Stimulated activated CD4-positive, alpha-beta T cell treated with anti-CD3 and anti-CD28 coated beads, TNF-alpha, amount 100 ng/mL, for 4 hours (primary cell): ENCODE results near the gene C1orf105.
"Not testable (repeated sequence)": the region's sequence is repeated elsewhere in the genome, so short reads cannot be mapped to it uniquely, and the experiment has no call there.

Experiments used
- DNase-seq, 3 experiments: peaks; one replicate each; pipeline ENCODE4 v3.0.0-alpha.2; 2020; ENCODE audit warnings: low read depth in 3 of 3

C1orf105 gene

GRCh38 chr1:172487550-172487949, 67.1 kb downstream of the C1orf105 start:
- DNase-seq, result no peak

- DNase-seq, result no peak
Measured at GRCh38 chr1:172488393-172488792, 67.9 kb downstream of the C1orf105 start.

- no peak for DNase-seq
Measured at GRCh38 chr1:172489847-172490246, 69.4 kb downstream of the C1orf105 start.

- DNase-seq, result no peak
Measured at GRCh38 chr1:172492421-172492820, 71.9 kb downstream of the C1orf105 start.

- DNase-seq, result no peak
Measured at GRCh38 chr1:172494166-172494565, 73.7 kb downstream of the C1orf105 start.

- DNase-seq, result not testable (repeated sequence)
Measured at GRCh38 chr1:172496127-172496526, 75.6 kb downstream of the C1orf105 start.

GRCh38 chr1:172496678-172497077, 76.2 kb downstream of the C1orf105 start:
- DNase-seq, result no peak

- no peak for DNase-seq
Measured at GRCh38 chr1:172497230-172497629, 76.7 kb downstream of the C1orf105 start.

- DNase-seq, result no peak
Measured at GRCh38 chr1:172498857-172499256, 78.4 kb downstream of the C1orf105 start.

- no peak for DNase-seq
Measured at GRCh38 chr1:172499636-172500141, 79.2 kb downstream of the C1orf105 start.

GRCh38 chr1:172500207-172500606, 79.7 kb downstream of the C1orf105 start:
- DNase-seq, result no peak

- DNase-seq, result no peak
Measured at GRCh38 chr1:172507741-172508140, 87.3 kb downstream of the C1orf105 start.

- DNase-seq, result no peak
Measured at GRCh38 chr1:172510479-172510878, 90.0 kb downstream of the C1orf105 start.

- DNase-seq, result no peak
Measured at GRCh38 chr1:172512591-172512990, 92.1 kb downstream of the C1orf105 start.

- DNase-seq, result no peak
Measured at GRCh38 chr1:172513479-172513878, 93.0 kb downstream of the C1orf105 start.

- DNase-seq, result no peak
Measured at GRCh38 chr1:172514108-172514507, 93.6 kb downstream of the C1orf105 start.

GRCh38 chr1:172515436-172515835, 95.0 kb downstream of the C1orf105 start:
- DNase-seq, result no peak

- no peak for DNase-seq
Measured at GRCh38 chr1:172515927-172516326, 95.4 kb downstream of the C1orf105 start.

- no peak for DNase-seq
Measured at GRCh38 chr1:172517081-172517480, 96.6 kb downstream of the C1orf105 start.

GRCh38 chr1:172517545-172517944, 97.1 kb downstream of the C1orf105 start:
- no peak for DNase-seq
